NCI-H128 (cell line): ENCODE results near the gene SNTB2.
"Not testable (repeated sequence)": the region's sequence is repeated elsewhere in the genome, so short reads cannot be mapped to it uniquely, and the experiment has no call there.

Experiments used
- DNase-seq: peaks from one replicate; lab custom pipeline; 2025; ENCODE audit not compliant: unreplicated experiment; lab: John Stamatoyannopoulos, UW

Gene SNTB2

DNA sequence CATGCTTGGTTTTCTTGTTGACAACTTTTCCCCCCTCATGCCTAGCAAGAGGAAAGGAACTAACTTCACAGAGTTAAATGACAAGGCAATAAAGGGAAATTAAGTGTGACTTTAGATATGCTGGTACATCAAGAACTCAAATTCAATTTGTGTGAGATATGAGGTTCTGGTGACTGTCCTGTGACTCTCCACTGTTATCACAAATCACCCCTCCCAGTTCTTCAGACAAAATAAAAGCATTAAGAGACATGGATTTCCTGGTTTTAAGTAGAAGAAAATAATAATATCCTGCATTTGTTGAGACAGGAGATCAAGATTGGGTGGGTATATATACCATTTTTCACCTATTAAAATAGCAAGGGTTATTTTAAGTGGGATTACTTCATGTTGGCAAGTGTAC is 46.2 kb downstream of the SNTB2 start:
- DNase-seq = no peak

DNA sequence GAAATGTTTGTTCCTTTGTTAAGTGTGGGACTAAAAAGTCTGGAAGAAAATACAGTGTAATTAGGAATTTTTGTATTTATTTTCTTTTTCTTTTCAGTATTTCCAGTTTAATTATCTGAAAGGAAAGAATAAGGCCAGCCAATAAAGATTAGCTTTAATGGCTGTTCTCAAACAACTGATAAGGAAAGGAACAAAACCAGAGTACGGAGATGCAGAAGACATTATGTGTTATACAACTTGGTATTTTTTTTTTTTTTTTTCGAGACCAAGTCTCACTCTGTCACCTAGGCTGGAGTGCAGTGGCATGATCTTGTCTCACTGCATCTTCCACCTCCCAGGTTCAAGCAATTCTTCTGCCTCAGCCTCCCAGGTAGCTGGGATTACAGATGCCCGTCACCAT is 47.5 kb downstream of the SNTB2 start:
- no peak for DNase-seq

DNA sequence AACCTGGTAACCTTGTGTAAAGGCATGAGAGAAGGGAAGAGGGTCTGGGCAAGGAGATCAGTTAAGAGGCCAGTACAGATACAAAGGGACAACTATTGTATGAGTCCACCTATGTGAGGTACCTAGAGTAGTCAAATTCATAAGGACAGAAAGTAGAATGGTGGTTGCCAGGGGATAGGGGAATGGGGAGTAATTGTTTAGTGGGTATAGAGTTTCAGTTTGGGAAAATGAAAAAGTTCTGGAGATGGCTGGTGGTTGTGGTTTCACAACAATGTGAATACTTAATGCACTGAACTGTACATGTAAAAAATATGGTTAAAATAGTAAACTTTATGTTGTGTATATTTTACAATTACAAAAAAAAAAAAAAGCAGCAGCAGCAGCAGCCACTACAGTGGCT is 49.4 kb downstream of the SNTB2 start:
- DNase-seq = no peak

DNA sequence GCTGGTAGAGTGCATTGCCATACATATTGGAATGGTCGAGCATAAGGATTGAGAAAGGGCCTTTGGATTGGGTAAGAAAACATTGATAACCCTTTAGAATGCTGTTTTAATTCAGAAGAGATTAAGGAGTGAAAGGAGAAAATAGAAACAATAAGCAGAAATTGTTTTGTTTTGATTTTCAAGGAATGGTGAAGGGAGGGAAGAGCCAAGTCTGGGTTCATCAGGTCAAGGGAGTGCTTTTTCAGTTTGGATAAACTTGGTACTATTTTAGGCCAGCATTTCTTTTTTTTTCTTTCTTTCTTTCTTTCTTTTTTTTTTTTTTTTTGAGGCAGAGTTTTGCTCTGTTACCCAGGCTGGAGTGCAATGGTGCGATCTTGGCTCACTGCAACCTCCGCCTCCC is 50.3 kb downstream of the SNTB2 start:
- DNase-seq = no peak

DNA sequence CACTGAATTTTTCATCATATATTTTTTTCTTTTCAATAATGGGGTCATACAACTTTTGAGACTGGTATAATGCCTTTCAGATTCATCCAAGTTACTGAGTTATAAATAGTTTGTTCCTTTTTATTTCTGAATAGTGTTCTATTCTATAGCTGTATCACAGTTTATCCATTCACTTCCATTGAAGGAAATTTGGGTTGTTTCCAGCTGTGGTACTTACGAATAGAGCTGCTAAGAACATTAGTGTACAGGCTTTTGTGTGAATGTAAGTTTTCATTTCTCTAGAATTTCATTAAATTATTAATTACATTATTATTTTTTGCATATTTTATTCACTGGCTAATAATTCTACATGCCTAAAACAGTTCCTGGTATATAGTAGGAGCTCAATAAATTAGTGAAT is 52.9 kb downstream of the SNTB2 start:
- DNase-seq = no peak

DNA sequence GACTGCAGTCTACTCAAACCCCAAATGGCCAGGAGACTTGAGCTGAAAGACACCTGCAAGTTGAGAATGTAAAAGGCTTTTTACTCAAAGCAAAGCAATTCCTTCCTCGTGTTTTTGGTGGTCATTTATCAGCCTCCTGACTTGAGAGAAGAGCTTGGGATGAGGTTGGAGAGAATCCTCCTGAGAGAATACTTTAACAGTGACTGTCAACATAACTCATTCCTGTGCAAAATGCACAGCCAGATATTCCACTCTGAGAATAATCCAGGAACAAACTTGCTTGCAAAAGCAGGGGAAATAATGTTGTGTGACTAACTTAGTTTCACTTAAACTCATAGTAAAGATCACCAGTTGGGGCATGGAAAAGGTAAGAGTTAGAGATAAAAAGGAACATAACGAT is 53.4 kb downstream of the SNTB2 start:
- no peak for DNase-seq

DNA sequence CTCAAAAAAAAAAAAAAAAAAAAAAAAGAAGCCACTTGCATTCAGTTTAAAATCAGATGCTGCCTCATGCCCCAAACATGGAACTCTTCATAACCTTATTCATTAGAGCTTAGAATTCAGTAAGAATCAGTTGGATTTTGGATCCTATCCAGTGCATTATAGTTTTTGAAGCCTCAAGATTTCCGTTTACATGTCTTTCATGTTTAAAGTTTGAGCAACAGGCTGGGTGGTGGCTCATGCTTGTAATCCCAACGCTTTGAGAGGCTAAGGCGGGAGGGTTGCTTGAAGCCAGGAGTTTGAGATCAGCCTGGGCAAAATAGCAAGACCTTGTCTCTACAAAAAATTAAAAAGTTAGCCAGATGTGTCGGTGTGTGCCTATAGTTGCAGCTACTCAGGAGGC is 55.0 kb downstream of the SNTB2 start:
- DNase-seq = no peak

DNA sequence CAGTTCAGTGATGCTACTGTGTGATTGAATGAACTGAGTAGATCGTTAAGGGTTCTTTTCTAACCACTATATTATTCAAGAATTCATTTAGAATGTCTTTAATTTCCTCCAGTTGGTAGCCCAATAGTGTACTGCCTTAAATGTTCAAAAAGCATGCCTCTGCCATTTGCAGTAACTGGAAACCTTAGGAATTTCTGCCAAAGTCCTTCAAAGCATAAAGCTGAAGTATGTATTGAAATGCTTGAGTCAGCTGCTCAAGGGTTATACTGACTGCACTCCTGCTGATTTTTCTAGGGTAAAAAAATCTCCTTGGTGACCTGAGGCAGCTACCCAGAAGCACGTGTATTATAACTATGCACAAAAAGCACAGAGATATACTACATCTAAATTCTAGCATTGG is 56.5 kb downstream of the SNTB2 start:
- no peak for DNase-seq

DNA sequence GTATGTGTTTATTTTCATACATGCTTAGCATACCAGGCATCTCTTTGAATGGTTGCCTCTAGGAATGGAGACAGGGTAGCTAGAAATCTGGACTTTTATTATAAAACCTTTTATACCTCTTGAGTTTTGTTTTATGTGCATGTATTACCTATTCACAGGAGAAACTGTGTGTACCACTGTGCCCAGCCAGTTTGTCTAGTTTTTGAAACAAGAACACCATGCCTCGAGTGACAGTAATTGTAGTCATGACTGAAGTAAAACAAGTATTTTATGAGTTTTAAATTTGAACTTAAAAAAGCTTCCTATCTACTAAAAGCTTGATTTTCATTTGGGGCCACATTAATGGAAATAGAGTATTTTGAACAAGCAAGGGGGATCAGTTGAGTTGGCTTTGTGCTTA is 57.4 kb downstream of the SNTB2 start:
- DNase-seq = no peak

DNA sequence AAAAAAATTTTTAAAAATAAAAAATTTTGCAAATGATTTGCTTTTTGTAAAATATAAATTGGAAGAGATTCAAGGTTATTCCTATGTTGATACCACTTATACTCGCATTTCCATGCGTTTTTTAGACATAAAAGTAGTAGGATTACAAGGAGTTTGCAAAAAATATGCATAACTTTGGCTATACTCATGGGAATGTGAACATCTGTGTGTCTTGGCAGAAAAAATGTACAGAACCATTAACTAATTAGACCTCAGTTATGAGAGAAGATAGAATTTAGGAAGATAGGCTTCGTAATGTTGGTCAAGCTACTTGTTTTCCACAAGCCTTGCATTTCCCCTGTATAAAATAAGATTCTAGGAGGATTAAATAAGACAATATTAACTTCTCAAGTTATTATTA is 63.1 kb downstream of the SNTB2 start:
- no peak for DNase-seq

DNA sequence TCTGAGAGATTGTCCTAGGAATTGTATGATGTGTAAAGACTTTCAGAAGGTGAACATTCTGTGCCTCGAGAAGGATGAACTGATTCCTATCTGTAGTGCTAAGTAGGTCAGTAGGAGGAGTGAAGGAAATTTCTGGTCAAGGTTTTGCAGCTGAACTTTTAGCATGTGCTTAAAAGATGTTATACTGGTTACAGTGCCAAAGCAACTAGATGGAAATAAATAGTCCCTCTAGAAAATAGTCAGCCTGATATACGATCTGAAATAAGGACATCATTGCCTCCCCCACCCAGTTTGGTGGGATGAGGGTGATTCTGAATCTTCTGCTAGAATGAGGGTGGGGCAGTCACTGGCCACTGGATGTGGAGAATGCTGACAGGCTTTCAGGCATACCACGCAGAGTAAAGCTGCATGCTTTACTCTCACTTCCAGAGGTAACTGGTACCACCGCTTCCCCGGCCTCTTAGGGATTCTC is 66.9 kb downstream of the SNTB2 start:
- no peak for DNase-seq

DNA sequence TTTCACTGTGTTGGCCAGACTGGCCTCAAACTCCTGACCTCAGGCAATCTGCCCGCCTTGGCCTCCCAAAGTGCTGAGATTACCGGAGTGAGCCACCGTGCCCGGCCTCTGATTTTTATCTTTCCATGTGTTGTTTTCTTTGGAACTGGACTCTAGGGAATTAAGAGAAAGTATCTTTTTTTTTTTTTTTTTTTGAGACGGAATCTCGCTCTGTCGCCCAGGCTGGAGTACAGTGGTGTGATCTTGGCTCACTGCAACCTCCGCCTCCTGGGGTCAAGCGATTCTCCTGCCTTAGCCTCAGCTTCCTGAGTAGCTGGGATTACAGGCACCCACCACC is 72.4 kb downstream of the SNTB2 start:
- not testable (repeated sequence) for DNase-seq

DNA sequence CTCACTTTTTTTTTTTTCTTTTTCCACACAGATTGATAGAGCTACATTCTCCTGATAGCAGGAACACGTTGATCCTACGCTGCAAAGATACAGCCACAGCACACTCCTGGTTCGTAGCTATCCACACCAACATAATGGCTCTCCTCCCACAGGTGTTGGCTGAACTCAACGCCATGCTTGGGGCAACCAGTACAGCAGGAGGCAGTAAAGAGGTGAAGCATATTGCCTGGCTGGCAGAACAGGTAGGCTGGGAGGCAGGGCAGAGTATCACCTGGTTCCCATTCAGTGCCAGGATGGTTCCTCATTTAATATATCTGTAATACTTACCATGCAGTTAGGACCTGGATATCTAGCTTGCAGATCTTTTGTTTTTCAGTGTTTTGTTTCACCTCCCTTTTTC is 73.1 kb downstream of the SNTB2 start:
- DNase-seq = no peak

DNA sequence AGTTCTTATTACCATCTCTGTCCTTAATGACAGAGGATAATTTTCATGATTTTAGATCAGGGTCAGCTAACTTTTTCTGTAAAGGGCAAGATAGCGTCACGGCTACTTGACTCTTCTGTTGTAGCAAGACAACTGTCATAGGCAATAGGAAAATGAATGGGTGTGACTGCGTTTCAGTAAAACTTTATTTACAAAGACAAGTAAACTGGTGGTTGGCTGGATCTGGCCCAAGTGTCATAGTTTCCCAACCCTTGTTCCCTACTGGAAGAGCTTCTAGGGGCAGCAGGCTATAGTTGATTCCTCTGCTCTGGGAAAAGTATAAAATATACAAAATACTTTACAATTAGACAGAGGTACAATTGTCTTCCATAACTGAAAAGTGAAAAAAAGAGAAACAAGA is 73.5 kb downstream of the SNTB2 start:
- no peak for DNase-seq

DNA sequence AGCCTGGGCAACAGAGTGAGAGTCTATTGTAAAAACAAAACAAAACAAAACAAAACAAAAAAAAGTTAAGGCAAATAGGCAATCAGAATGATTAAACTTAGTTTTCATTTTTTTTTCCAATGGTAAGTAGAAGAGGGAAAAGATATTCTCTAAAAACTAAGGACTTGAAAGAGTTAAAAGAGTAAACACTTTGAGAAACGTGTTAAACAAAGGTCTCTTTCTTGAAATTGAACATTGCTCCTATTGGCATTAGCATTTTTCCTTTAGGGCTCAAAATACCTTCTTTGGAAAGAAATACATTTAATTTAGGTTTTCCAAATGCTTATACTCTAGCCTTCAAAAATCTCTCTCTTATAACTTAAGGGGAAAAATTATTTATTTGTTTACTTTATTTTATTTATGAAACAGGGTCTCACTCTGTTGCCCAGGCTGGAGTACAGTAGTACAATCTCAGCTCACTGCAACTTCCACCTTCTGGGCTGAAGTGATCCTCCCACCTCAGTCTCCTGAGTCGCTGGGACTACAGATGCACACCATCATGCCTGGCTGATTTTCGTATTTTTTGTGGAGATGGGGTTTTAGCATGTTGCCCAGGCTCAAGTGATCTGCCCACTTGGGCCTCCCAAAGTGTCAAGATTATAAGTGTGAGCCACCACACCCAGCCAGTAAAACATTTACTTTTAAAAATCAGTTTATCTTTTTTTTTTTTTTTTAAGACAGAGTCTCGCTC is 79.5 kb downstream of the SNTB2 start:
- DNase-seq = no peak

DNA sequence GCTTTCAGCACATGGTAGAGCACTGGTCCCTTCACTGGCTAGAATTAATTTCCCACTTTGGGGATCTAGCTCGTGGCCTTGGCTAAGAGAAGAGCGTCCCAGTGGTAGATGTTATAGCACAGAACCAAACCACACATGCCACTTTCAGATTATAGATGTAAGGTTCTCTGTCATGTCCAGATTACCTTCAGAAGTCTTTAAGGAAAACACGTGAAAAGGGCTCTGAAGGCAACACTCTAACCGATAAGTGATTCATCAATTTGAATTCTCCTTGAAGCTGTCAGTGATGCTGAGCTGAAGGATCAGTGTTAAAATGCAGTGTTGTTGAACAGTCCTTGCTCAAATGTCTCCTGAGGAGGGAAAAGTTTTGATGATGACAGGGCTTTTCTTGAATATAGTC is 80.7 kb downstream of the SNTB2 start:
- no peak for DNase-seq

DNA sequence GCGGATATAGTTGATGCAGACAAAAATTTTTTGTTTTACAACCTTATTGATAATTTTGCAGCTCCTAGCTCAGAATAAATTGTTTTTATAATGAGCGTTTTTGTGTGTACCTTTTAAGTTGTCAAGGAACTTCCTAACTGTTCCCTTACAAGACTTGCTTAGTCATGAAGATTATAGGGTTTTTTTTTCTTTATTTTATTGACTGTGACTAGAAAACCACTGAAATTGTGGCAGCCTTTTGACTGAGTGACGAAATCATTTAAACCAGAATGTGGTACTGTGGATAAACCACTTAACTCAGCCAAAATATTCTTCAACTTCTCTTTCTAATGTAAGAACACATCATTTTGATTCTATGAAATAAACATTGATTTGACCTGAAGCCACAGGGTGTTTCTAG is 83.4 kb downstream of the SNTB2 start:
- DNase-seq = no peak

DNA sequence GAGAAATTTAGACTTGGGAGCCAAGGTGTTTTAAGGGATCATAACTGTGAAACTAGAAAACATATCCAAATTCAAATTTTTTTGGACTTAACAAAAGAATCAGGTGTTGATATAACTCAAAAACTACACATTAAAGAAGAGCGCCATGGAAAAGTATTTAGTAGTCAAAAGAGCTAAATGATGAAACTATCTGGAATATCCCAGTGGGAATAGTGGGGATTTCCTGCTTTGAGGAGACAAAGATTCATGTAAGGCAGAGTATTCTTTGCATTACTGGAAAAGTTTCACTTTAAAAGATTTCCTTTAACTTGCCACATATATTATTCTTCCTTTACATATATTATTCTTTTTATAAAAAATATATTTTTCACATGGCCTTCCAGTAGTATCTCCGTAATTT is 83.9 kb downstream of the SNTB2 start:
- DNase-seq = no peak

DNA sequence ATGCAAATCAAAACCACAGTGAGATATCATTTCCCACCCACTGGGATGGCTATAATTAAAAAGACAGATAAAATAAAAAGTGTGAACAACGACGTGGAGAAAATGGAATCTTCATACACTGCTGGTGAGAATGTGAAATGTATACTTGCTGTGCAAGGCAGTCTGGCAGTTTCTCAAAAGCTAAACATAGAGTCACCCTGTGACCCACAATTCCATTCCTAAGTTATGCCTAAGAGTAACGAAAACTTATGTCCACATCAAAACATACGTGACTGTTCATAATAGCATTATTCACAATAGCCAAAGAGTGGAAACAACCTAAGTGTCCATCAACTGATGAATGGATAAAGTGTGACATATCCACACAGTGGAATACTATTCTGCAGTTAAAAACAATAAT is 86.0 kb downstream of the SNTB2 start:
- no peak for DNase-seq

DNA sequence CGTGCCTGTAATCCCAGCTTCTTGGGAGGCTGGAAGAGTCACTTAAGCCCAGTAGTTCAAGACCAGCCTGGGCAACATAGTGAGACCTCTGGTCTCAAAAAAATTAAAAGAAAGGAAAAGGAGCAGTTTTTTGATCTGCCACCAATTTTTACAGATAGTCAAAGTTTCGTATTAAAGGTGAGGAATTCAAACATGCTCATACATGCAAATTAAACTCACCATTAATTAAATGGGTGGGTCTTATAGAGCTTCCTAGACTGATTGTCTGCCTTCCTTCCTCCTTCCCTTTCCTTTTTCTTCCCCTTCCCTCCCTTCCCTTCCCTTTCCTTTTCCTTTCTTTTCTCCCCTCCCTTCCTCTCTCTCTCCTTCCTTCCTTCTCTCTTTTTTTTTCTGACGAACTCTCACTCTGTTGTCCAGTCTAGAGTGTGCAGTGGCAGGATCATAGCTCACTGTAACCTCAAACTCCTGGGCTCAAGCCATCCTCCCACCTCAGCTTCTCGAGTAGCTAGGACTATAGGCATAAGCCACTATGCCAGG is 87.8 kb downstream of the SNTB2 start:
- no peak for DNase-seq

DNA sequence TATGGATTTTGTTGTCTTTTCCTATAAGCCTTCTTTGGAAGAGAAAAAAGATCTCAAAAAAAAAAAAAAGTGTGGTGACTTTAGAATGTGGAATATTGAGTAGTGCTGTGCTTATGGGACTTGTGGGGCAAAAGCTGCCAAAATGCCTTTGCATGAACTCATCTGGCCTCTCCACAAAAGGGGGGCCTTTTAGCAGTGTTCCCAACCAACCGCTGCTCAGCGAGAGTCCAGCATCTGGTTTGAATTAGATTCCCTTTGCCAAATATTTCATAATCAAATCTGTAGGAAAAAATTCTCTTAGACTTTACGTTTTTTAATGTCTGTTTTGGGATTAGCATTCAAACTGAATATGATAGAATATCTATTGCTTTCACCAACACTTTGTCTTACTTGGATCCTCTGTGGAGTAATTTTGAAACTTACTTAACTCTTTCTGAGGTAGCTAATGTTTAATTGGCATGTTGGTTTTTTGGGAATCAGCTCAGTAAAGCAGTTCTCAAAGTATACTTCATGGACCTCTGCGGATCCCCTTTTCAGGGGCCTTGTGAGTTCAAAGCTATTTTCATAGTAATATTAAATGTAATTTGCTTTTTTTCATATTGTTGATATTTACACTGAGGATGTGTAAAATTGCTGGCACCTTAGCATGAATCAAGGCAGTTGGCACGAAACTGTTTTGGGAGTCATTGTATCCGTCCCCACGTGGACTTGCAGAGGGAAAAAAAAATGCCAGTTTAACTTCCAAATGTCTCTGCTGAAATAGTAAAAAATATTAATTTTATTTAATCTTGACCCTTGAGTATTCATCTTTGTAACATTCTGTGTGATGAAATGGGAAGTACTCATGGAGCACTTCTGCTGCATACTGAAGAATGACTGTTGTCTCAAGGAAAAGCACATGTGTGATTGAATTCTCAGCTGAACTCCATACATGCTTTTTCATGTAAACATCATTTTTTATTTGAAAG is 89.5 kb downstream of the SNTB2 start:
- DNase-seq = no peak

DNA sequence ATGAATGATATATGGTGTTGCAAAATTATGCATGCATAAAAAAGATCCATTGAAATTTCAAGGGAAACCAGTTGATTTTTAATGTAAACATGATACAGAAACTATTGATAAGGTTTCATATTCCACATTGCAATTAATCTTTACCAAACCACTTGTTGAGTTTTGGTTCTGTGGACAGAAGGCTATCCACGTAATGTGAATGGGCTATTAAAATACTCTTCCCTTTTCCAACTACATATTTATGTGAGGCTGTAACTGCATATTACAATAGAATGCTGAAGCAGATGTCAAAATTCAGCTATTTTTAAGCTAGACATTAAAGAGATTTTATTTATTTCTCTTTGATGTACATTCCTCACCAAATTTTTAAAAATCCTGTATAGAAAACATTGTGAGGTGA is 90.4 kb downstream of the SNTB2 start:
- no peak for DNase-seq
